Hepatocyte (in vitro differentiated cells): ENCODE measurements around the gene TSPYL1.

Experiments used
- EZH2 ChIP-seq: fragments of 200-600 bp; sonication (generic); IDR thresholded peaks from 2 replicates; pipeline ENCODE4 v1.6.1; 2016; ENCODE audit warnings: antibody characterized with exemption, mild to moderate bottlenecking, borderline replicate concordance
- EZH2phosphoT487 ChIP-seq: fragments of 200-600 bp; sonication (generic); IDR thresholded peaks from one replicate; pipeline ENCODE4 v1.6.1; 2018; ENCODE audit warnings: antibody characterized with exemption, mild to moderate bottlenecking, low read depth, moderate library complexity; ENCODE audit not compliant: unreplicated experiment, severe bottlenecking
- TF ChIP-seq, protein P1 (sequence below): fragments of 200-600 bp; sonication (generic); IDR thresholded peaks from 2 replicates; pipeline ENCODE4 v1.5.1; 2016; ENCODE audit warnings: antibody characterized with exemption, mild to moderate bottlenecking; ENCODE audit not compliant: poor library complexity

- TF ChIP-seq, protein P1, sequence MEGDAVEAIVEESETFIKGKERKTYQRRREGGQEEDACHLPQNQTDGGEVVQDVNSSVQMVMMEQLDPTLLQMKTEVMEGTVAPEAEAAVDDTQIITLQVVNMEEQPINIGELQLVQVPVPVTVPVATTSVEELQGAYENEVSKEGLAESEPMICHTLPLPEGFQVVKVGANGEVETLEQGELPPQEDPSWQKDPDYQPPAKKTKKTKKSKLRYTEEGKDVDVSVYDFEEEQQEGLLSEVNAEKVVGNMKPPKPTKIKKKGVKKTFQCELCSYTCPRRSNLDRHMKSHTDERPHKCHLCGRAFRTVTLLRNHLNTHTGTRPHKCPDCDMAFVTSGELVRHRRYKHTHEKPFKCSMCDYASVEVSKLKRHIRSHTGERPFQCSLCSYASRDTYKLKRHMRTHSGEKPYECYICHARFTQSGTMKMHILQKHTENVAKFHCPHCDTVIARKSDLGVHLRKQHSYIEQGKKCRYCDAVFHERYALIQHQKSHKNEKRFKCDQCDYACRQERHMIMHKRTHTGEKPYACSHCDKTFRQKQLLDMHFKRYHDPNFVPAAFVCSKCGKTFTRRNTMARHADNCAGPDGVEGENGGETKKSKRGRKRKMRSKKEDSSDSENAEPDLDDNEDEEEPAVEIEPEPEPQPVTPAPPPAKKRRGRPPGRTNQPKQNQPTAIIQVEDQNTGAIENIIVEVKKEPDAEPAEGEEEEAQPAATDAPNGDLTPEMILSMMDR: no peak
- TF ChIP-seq EZH2: no peak
- TF ChIP-seq EZH2phosphoT487: no peak
These were observed 887 bp downstream of the TSPYL1 start for GRCh38 chr6:116278854-116279231.
